Activated CD8-positive, alpha-beta T cell treated with anti-CD3 and anti-CD28 coated beads for 36 hours (primary cell): ENCODE data around the gene LGALS1. TPM values are rescaled to one million over a fixed set of nuclear protein-coding genes. Genes with fewer than 3 reads are reported as not detected.
"Not testable (repeated sequence)": the region's sequence is repeated elsewhere in the genome, so short reads cannot be mapped to it uniquely, and the experiment has no call there.

Experiments used
- ATAC-seq: fragments of 200-7000 bp; cut with Tn5 transposase; one replicate; pipeline ENCODE4 v1.10.0; 2021; ENCODE audit warnings: mild to moderate bottlenecking, moderate library complexity
- CTCF ChIA-PET: fragments of 350-600 bp; sonication (Branson Sonifier 250); formaldehyde crosslinking; loops from one replicate; lab custom pipeline; 2021; ENCODE audit warnings: antibody characterized with exemption; lab: Charles Lee
- POLR2A ChIA-PET: fragments of 350-600 bp; sonication (Branson Sonifier 250); formaldehyde crosslinking; loops from one replicate; lab custom pipeline; 2021; ENCODE audit warnings: antibody characterized with exemption; lab: Charles Lee
- DNase-seq: peaks from one replicate; pipeline ENCODE4 v3.0.0-alpha.2; 2020
- H3K27ac Mint-ChIP-seq: one replicate; pipeline ENCODE4 v1.8.0; 2021; ENCODE audit warnings: mild to moderate bottlenecking, mixed read lengths
- H3K27me3 Mint-ChIP-seq: one replicate; pipeline ENCODE4 v1.8.0; 2021; ENCODE audit warnings: mixed read lengths
- H3K36me3 Mint-ChIP-seq: one replicate; pipeline ENCODE4 v1.8.0; 2021; ENCODE audit warnings: low read depth, mixed read lengths
- H3K4me1 Mint-ChIP-seq: one replicate; pipeline ENCODE4 v1.8.0; 2021; ENCODE audit warnings: low read depth, mixed read lengths
- H3K4me3 Mint-ChIP-seq: one replicate; pipeline ENCODE4 v1.8.0; 2021; ENCODE audit warnings: mild to moderate bottlenecking, moderate library complexity, mixed read lengths
- H3K9me3 Mint-ChIP-seq: one replicate; pipeline ENCODE4 v1.8.0; 2021; ENCODE audit warnings: mixed read lengths
- intact Hi-C: fragments of 100-400 bp; cut with micrococcal nuclease; formaldehyde crosslinking; loops from one replicate; pipeline ENCODE4 v1.10.0; 2022
- total RNA-seq, 2 experiments: library from RNA; stranded (reverse); gene quantifications; one replicate each; pipeline ENCODE4 v1.2.3, GENCODE V29; 2021
- TF ChIP-seq, protein P1 (sequence below): fragments of 200-600 bp; IDR thresholded peaks from one replicate; pipeline ENCODE4 v1.8.0; 2022; ENCODE audit warnings: antibody characterized with exemption, mild to moderate bottlenecking

The LGALS1 gene
- total RNA-seq, 2 experiments from 2014 or later, result 247 to 261 TPM

DNA sequence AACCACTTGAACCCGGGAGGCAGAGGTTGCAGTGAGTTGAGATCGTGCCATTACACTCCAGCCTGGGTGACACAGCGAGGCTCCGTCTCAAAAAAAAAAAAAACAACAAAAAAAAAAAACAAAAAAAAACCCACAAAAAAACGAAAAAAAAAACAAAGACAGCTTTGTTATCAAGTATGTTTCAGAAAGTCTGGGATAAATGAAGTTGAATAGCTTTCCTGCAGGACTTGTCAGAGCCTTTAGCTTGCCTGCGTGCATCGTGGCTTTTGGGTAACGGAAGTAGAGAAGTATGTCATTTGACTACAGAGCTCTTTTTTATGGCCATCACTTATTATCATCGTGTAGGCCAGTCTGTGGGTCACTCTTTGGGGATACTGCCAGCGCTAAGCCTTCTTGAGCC lies 36.1 kb downstream of the LGALS1 start:
- no peaks in the 10 kb centered on the region for H3K27me3 Mint-ChIP-seq
- H3K4me3 Mint-ChIP-seq, result no peak overlapping the region
- H3K36me3 Mint-ChIP-seq, result no peaks in the 10 kb centered on the region
- CTCF ChIA-PET, result no interaction called here
- TF ChIP-seq, protein P1, sequence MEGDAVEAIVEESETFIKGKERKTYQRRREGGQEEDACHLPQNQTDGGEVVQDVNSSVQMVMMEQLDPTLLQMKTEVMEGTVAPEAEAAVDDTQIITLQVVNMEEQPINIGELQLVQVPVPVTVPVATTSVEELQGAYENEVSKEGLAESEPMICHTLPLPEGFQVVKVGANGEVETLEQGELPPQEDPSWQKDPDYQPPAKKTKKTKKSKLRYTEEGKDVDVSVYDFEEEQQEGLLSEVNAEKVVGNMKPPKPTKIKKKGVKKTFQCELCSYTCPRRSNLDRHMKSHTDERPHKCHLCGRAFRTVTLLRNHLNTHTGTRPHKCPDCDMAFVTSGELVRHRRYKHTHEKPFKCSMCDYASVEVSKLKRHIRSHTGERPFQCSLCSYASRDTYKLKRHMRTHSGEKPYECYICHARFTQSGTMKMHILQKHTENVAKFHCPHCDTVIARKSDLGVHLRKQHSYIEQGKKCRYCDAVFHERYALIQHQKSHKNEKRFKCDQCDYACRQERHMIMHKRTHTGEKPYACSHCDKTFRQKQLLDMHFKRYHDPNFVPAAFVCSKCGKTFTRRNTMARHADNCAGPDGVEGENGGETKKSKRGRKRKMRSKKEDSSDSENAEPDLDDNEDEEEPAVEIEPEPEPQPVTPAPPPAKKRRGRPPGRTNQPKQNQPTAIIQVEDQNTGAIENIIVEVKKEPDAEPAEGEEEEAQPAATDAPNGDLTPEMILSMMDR, result no peak
- H3K27ac Mint-ChIP-seq, result no peak overlapping the region
- intact Hi-C loops, result no loop called here
- DNase-seq (no peak), ATAC-seq (no peak)
- H3K4me1 Mint-ChIP-seq, result no peaks in the 10 kb centered on the region
- POLR2A ChIA-PET, result no interaction called here
- no peaks in the 10 kb centered on the region for H3K9me3 Mint-ChIP-seq

DNA sequence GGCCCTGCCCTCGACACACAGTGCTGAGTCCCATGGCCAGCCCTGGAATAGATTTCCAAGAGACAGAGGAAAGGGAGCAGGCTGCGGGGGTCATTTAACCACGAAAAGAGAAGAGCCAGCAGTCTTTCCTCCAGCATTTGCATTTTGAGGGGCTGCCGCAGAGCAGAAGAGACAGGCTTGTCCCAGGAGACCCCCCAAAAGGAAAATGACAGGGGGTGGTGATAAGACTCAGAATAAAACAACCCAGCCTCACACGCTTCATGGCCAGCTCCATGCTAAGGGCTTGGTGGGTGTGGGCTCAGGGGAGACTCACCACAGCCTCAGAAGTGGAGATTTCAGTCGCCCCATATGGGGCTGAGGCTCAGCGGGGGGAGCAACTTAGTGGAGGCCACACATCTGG lies 38.3 kb downstream of the LGALS1 start:
- H3K4me3 Mint-ChIP-seq, result no peak overlapping the region
- no peaks in the 10 kb centered on the region for H3K27me3 Mint-ChIP-seq

DNA sequence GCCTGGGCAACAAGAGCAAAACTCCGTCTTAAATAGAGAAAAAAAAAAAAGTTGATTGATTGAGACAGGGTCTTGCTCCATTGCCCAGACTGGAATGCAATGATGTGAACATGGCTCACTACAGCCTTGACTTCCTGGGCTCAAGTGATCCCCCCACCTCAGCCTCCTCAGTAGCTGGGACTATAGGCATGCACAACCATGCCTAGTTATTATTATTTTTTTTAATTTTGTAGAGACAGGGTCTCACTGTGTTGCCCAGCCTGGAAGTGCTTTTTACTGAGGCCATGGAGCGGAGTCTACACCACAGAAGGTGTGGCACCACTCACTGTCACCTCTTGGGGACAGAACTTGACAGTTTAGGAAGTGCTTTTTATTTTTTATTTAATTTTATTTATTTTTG lies 39.2 kb downstream of the LGALS1 start:
- Mint-ChIP-seq H3K27me3 (no peaks in the 10 kb centered on the region), H3K9me3 (no peaks in the 10 kb centered on the region), H3K4me1 (no peaks in the 10 kb centered on the region), H3K4me3 (no peak overlapping the region), H3K27ac (no peak overlapping the region), H3K36me3 (peaks cover 2% of the 10 kb centered on the region)
- ATAC-seq (no peak), DNase-seq (no peak)
- CTCF ChIA-PET, result no interaction called here
- intact Hi-C loops, result no loop called here
- TF ChIP-seq, protein P1, result no peak
- POLR2A ChIA-PET, result no interaction called here

More for the DNA sequence above, 38.3 kb downstream of the LGALS1 start:
- DNase-seq, result no peak
- intact Hi-C loops, result no loop called here
- TF ChIP-seq, protein P1, result no peak
- no peaks in the 10 kb centered on the region for H3K9me3 Mint-ChIP-seq
- no peak for ATAC-seq
- no peaks in the 10 kb centered on the region for H3K4me1 Mint-ChIP-seq
- POLR2A ChIA-PET, result interaction anchor here (1.2 kb wide), 1 partner anchor 105 kb away, joined by 3 read pairs; no protein-coding TSS in a partner anchor
- H3K27ac Mint-ChIP-seq, result no peak overlapping the region
- CTCF ChIA-PET, result no interaction called here
- H3K36me3 Mint-ChIP-seq, result peaks cover 2% of the 10 kb centered on the region

DNA sequence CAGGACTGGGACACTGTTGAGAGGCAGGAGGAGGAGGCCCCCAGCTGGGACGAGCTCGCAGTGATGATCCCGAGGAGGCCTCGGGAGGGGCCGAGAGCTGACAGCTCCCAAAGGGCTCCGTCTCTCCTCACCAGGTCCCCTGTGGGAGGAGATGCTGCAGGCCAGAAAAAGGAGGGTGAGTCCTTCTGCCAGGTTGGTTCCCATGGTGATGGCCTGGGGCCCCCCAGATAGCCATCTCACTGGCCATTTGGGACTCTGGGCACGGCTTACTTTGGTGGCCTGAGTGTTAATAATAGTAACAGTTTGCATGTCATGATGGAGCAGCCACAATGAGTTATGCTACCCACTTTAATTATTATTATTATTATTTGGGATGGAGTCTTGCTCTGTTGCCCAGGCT lies 40.3 kb downstream of the LGALS1 start:
- H3K9me3 Mint-ChIP-seq, result no peaks in the 10 kb centered on the region
- H3K27me3 Mint-ChIP-seq, result no peaks in the 10 kb centered on the region
- TF ChIP-seq, protein P1, result no peak
- DNase-seq (no peak), ATAC-seq (no peak)
- H3K4me3 Mint-ChIP-seq, result no peak overlapping the region
- intact Hi-C loops, result no loop called here
- H3K36me3 Mint-ChIP-seq, result peaks cover 2% of the 10 kb centered on the region
- ChIA-PET POLR2A (interaction anchor here (0.5 kb wide), 1 partner anchor 27 kb away, joined by 3 read pairs; no protein-coding TSS in a partner anchor), CTCF (no interaction called here)
- H3K4me1 Mint-ChIP-seq, result no peaks in the 10 kb centered on the region
- no peak overlapping the region for H3K27ac Mint-ChIP-seq

DNA sequence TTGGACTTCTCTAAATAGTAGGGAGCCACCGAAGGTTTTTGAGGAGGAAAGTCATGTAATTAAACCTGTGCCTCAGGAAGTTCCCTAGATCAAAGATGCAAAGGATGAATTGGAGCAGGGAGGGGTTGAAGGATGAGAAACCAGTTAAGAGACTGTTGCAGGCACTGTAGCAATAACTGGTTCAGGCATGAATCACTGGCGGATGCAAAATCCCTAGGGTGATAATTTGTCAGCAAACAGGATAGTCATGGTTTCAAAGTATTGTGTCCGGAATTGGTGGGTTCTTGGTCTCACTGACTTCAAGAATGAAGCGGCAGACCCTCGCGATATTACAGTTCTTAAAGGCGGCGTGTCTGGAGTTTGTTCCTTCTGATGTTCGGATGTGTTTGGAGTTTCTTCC lies 41.3 kb downstream of the LGALS1 start:
- ChIA-PET CTCF (no interaction called here), POLR2A (no interaction called here)
- no peaks in the 10 kb centered on the region for H3K27me3 Mint-ChIP-seq
- intact Hi-C loops, result no loop called here
- H3K36me3 Mint-ChIP-seq, result peaks cover 2% of the 10 kb centered on the region
- no peaks in the 10 kb centered on the region for H3K9me3 Mint-ChIP-seq
- H3K4me3 Mint-ChIP-seq, result no peak overlapping the region
- H3K27ac Mint-ChIP-seq, result no peak overlapping the region
- ATAC-seq, result no peak
- H3K4me1 Mint-ChIP-seq, result no peaks in the 10 kb centered on the region
- no peak for DNase-seq
- TF ChIP-seq, protein P1, result no peak

DNA sequence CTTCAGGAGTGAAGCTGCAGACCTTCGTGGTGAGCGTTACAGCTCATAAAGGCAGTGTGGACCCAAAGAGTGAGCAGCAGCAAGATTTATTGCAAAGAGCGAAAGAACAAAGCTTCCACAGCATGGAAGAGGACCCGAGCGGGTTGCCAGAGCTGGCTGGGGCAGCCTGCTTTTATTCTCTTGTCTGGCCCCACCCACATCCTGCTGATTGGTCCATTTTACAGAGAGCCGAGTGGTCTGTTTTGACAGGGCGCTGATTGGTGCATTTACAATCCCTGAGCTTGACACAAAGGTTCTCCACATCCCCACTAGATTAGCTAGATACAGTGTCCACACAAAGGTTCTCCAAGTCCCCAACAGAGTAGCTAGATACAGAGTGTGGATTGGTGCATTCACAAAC lies 41.8 kb downstream of the LGALS1 start:
- DNase-seq, intact Hi-C loops, H3K27ac Mint-ChIP-seq, CTCF ChIA-PET, H3K27me3 Mint-ChIP-seq, ATAC-seq, H3K4me3 Mint-ChIP-seq, H3K36me3 Mint-ChIP-seq, H3K4me1 Mint-ChIP-seq, H3K9me3 Mint-ChIP-seq, POLR2A ChIA-PET: not testable (repeated sequence)

DNA sequence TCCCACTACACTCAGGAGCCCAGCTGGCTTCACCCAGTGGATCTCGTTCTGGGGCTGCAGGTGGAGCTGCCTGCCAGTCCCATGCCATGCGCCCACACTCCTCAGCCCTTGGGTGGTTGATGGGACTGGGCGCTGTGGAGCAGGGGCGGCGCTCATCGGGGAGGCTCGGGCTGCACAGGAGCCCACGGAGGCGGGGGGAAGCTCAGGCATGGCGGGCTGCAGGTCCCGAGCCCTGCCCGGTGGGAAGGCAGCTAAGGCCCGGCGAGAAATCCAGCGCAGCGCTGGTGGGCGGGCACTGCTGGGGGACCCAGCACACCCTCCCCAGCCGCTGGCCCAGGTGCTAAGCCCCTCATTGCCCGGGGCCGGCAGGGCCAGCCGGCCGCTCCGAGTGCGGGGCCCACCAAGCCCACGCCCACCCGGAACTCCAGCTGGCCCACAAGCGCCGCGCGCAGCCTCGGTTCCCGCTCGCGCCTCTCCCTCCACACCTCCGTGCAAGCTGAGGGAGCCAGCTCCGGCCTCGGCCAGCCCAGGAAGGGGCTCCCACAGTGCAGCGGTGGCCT lies 42.4 kb downstream of the LGALS1 start:
- H3K27me3 Mint-ChIP-seq, ATAC-seq, H3K9me3 Mint-ChIP-seq, H3K4me1 Mint-ChIP-seq, intact Hi-C loops, H3K4me3 Mint-ChIP-seq, POLR2A ChIA-PET, H3K36me3 Mint-ChIP-seq, H3K27ac Mint-ChIP-seq, CTCF ChIA-PET, DNase-seq: not testable (repeated sequence)
